KG1 (cell line): Measurements from ENCODE around the gene SYCP2L.
"Not testable (repeated sequence)": the region's sequence is repeated elsewhere in the genome, so short reads cannot be mapped to it uniquely, and the experiment has no call there.

Experiments used
- DNase-seq: peaks from one replicate; lab custom pipeline; 2025; lab: John Stamatoyannopoulos, UW

The SYCP2L gene

DNA sequence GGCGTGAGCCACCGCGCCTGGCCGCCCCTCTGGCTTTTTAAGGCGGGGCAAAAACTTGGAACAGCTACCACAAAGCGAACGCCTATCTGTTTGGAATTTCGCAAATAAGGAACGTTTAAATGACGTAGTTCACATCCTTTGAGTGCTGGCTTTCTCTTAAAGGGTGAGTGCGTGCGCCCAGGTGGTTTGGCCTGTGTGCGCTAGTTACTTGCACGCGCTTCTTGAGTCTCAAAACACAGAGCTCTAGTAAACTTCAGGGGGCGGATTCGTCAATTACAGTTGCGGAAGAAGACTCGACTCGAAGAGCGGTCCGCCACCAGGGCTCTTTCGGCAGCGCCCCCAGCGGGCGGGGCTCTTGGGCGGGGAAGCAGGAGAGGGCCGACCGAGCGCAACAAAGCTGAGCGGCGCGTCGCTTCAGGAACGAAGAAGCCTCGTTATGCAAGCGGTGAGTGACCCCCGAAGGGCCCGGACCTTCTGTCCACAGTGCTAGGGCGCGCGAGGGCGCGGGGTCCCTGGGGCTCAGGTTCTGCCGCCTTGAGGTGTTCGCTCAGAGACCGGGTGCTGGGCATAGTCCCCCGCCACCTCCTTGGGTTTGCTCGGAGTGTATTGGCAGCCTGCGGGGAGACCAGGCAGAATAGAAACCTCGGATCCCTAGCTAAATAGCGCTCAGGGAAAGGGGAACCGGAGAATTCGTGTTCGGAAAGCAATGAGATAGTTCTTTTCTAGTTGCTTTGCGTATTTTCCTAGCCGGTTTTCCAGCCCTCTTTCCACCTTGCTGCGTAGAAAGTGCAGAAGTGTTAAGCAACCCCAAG lies at the start of gene SYCP2L:
Gene SYCP2L (plus strand): TSS at position 362 of the 812 bp plus-strand sequence. CDS start 75 bp downstream, at position 437.
- no peak for DNase-seq

DNA sequence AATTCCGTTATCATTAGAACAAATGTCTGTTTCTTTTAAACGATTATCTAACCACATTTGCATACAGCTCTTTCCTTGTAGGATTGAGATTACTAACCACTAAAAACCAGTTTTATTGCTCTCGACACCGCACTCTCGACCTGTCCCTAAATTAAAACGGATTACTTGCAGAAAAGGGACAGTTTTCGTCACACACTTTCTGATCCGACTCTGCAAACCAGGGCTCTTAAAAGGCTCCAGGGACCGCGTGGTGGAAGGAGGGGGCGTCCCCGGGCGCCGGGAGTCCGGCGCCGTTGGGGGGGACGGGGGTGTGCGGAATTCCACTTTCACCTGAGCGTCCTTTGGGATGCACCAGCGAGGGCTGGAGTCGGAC lies 49.2 kb upstream of the SYCP2L start:
- no peak for DNase-seq

DNA sequence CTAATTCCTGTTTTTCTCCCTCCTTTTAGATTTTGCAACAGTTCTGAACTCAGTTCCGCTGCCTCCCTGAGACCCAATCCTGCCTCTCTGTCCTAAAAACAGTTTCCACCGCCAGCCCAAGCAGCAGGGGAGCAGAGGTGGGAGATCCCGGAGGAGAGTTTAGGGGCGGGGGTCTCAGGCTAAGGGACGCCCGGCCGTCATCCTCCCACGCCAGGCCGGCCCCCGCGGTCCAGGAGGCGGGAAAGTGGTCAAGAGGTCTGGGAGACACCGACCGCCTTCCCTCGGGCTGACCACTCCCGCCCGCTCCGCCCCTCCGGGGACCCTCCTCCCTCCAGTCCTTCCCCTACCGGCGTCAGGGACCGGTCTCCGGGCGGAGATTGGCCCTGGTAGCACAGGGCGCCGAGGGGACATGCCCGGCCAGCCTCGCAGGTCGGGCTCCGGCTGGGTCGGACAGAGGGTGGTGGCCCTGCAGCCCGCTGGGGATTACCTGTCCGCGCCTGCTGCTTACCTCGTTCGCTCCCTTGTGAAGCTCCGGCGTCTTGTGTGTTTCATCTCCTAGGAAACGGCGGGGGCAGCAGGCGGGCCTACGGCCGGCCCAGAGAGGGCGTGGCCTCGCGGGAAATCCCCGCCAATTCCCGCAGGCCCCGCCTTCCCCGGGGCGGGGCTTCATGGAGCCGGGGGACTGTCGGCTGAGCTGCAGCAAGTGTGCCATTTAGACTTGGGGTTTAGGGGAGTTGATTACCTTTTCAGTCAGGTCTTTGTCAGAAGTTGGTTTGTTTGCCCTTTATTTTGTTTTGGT lies 48.7 kb upstream of the SYCP2L start, which contains the start of gene MAK:
Gene MAK (minus strand): TSS at position 545 of the 799 bp plus-strand sequence. CDS start 7,891 bp downstream, outside the sequence.
- DNase-seq: no peak

DNA sequence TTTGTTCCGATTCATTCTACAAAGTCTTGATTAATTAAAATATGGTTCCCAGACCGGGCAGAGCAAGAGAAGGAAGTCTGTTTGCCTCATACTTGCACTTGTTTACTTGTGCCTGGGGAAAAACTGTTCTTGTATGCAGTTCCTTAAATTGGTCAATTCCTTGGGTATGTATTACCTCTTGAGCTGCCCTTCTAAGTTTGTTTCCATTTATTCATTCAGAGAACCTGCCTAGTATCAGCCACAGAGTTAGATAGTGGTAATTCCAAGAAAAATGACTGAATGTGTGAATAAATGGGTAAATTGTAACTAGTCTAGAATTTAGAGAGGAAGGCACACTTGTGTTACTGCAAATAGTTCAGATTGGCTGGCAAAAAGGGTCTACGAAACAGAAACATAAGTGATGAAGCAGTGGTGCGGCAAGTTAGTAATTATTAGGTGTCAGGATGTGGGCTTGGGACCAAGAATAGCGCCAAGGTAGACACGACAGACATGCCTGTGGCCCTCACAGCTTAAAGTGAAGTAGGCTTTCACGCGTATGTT lies 48.0 kb upstream of the SYCP2L start:
- no peak for DNase-seq

DNA sequence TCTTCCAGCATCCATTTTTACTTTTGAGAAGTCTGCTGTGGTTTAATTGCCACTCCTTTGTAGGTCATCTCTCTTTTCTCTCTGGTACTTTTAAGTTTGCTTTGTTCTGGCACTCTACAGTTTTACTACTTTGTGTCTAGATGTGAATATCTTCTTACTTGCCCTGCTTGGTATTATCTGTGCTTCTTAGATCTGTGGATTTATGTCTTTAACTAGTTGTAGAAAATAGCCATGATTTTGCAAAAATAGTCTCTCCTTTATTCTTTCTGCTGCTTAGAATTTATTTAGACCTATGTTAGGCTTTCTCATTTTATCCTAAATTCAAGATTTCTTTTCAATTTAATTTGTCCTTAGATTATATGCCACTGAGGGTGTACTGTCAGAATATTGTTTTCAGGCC lies 43.3 kb upstream of the SYCP2L start:
- DNase-seq: no peak

DNA sequence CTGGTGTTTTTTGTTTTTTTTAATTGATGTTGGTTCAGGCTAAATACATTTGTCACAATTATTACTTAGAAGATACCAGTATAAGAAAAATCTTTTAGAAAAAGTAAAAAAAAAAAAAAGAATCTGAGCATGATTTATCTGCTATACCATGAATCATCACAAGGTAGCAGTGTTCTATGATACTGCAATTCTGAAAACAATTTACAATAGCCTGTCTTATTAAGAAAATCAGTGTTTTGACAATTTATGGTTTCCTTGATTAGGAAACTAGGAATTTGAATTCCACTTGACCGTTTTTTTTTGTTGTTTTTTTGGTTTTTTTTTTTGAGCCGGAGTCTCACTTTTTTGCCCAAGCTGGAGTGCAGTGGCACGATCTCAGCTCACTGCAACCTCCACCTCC lies 39.2 kb upstream of the SYCP2L start:
- no peak for DNase-seq

DNA sequence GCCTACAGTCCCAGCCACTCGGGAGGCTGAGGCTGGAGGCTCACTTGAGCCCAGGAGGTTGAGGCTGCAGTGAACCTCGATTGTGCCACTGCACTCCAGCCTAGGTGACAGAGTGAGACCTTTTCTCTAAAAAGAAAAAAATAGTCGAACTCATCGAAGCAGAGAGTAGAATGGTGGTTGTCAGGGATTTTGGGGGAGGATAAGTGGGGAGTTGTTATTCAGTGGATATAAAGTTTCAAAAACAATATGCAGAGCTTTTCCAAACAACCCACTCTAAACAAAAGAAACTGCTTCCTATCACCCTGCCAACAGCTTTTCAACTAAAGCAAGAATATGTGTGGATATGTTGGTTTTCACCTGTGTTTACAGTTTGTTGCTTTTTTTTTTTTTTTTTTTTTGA lies 37.0 kb upstream of the SYCP2L start:
- no peak for DNase-seq

DNA sequence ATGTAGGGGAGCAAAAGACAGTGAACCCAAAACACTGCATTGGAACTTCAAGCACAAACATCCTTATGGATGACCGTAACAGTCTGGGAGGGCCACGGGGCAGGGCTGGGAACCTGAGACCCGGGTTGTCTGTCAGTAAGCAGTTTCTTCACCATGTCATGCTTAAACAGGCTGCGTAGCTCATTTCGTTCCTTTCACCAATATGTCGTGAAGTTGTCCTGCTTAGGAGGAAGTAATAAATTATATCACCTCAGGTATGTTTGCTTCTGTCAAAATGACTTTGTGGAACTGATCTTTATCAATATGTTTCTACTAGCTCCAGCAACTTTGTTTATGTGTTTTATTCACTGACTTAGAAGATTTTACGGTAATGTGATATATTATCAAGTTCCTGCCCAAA lies 36.1 kb upstream of the SYCP2L start:
- DNase-seq: no peak

DNA sequence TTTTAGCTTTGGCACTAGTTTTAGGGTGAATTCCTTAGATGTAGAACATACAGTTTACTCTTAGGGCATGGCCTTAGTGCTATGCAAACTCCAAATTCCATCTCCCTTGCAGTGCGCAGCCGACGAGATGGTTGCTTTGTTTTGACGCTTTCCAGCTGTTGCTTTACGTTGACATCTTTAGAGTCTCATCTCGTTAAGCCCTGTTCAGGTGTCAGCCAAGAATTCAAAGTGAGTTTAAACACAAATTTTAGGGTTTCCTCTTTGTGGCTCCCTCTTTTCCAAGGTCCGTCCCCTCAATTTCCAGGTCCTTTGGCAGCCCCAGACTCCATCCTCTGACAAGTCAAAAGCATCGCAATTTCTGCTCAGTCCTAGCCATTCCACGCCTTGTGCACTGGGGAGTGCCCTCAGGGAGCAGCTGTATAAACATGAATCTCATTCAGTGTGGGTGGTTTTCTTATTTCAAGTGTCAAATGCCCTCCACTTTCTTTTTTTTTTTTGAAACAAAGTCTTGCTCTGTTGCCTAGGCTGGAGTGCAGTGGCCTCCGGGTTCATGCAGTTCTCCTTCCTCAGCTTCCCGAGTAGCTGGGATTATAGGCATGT lies 34.4 kb upstream of the SYCP2L start:
- DNase-seq: no peak

DNA sequence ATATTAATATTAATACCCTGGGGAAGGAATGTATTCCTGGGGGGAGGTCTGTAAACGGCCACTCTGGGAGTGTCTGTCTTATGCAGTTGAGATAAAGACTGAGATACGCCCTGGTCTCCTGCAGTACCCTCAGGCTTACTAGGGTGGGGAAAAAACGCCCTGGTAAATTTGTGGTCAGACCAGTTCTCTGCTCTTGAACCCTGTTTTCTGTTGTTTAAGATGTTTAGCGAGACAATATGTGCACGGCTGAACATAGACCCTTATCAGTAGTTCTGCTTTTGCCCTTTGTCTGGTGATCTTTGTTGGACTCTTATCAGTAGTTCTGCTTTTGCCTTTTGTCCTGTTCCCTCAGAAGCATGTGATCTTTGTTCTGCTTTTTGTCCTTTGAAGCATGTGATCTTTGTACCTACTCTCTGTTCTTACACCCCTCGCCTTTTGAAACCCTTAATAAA lies 33.0 kb upstream of the SYCP2L start:
- not testable (repeated sequence) for DNase-seq

DNA sequence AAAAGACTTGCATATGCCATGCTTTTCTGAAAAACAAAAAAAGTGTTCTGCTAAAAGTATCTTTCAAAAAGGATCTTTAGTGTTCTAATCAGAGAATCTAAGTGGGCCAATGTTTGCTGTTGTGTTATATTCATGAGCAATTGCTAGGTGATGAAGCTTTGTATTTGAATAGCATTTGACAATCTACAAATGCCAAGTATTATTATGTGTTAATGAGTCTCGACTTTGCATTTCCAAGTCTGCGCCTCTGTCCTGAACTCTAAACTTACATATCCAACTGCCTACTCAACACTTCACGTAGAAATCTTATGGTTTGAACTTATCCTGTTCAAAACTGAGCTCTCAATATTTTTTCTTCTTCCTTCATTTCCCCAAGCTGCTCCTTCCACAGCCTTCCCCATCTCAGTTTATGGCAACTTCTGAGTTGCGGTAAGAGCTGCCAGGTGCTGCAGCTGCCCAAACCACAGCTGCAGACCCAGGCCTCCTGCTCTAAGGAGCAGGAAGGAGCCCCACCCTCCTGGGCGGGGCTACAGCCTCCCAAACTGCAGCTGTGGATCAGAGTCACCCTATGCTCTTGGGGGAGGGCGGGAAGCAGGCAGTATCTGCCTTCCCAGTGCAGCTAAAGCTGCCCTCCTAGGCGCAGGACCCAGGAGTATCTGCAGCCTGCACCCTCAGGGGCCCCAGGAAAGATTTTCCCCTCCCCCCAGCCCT lies 31.8 kb upstream of the SYCP2L start:
- no peak for DNase-seq

DNA sequence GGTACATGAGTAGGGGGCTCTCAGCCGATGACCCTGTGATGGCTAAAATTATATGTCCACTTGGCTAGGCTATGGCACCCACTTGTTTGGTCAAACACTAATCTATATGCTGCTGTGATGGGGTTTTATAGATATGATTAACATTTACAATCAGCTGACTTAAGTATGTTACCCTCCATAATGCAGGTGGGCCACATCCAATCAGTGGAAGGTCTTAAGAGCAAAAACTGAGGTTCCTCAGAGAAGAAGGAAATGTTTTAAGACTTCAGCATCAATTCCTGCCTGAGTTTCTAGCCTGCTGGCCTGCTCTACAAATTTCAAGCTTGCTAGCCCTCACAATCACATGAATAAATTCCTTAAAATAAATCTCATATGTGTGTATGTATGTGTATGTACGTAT lies 29.6 kb upstream of the SYCP2L start:
- DNase-seq: no peak

DNA sequence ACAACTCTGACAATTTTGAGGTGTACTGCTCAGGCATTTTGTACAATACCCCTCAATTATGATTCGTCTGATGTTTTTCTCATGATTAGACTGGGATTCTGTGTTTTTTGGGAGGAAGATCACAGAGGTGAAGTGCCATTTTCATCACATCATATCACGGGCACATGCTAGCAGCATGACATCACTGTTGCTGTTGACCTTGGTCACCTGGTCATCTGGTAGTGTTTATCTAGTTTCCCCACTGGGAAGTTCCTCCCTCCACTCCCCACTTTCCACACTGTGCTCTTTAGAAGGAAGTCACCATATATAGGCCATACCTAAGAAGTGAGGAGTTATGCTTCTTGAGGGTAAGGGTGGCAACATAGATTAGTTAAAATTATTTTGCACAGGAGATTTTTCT lies 25.8 kb upstream of the SYCP2L start:
- no peak for DNase-seq

DNA sequence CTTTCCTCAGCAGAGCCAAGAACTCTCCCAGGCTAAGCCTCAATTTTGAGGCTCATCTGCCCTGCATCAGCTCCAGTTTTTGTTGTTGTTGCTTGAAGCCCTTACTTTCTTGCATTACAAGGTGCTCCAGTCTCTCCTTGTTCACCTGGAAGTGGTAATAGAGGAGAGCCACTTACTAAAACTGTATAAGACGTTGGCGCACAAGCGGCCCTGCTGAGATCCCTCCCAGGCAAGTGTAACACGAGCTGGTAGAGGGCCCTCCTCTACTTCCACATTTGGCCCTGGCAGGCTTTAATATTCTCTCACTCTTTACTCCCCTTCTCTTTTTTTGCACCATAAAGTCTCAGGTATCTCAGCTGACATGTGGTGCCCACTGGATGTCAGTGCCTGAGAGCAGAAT lies 24.5 kb upstream of the SYCP2L start:
- DNase-seq: no peak

DNA sequence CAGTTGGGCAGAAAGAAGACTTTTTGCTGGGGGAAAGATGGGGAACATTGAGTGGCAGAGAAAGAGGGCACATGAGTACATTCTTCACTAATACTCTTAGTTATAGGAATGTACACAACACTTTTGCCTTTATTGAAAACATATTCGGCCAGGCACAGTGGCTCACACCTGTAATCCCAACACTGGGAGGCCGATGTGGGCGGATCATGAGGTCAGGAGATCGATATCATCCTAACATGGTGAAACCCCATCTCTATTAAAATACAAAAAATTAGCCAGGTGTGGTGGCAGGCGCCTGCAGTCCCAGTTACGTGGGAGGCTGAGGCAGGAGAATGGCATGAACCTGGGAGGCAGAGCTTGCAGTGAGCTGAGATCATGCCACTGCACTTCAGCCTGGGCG lies 23.8 kb upstream of the SYCP2L start:
- not testable (repeated sequence) for DNase-seq

DNA sequence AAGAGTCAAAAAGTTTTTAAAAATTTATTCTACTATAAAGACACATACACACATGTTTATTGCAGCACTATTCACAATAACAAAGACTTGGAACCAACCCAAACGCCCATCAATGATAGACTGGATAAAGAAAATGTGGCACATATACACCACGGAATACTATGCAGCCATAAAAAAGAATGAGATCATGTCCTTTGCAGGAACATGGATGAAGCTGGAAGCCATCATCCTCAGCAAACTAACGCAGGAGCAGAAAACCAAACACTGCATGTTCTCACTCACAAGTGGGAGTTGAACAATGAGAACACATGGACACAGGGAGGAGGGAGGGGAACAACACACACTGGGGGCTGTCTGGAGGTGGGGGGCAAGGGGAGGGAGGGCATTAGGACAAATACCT lies 20.1 kb upstream of the SYCP2L start:
- not testable (repeated sequence) for DNase-seq

DNA sequence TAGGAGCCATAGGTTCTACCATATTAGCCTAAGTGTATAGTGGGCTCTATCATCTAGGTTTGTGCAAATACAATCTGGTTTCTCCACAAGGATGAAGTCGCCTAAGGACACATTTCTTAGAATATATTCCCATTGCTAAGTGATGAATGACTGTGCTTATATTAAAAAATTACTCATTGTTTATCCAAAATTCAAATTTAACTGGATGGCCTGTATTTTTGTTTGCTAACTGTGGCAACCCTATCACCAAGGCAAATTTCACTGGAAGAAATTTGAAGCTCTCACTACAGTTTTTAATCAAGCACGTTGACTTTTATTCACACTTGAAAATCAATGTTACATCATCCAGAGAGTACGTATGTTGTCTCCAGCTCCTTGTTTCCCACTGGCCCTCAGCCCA lies 18.9 kb upstream of the SYCP2L start:
- DNase-seq: no peak

DNA sequence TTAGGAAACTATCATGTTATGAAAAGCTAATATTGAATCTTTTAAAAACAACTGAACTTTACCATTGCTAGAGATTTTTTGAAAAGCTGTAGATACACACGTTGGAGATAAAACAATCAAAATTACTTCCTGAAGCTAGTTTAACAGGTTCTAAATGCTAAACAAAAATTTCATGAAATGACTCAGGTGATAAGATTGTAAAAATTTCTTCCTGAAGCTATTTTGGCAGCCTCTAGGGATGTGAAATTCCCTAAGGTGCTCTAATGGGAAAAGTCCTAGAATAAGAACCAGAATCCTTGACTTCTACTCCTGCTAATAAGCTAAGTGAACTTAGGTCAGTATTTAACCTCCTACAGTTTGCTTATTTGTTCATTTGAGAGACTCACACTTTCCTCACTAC lies 13.5 kb upstream of the SYCP2L start:
- no peak for DNase-seq

DNA sequence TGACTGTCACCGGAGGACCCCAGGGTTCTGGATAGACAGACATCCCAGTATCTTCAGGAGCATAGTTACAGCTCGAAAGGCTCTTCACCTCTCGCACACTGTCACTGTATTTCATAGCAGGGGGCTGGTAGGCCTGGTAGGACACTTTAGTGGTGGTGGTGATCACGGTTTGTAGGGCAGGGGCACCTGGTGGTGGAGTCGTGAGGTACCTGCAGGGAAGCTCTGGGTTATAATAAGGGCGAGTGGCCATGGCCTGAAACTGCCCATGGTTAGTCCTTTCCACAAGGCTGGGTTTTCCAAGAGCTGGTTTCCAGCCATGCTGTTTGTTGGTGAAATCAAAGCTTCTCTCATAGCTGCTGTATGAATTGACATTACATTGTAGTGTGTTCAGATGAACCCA lies 12.6 kb upstream of the SYCP2L start:
- no peak for DNase-seq

DNA sequence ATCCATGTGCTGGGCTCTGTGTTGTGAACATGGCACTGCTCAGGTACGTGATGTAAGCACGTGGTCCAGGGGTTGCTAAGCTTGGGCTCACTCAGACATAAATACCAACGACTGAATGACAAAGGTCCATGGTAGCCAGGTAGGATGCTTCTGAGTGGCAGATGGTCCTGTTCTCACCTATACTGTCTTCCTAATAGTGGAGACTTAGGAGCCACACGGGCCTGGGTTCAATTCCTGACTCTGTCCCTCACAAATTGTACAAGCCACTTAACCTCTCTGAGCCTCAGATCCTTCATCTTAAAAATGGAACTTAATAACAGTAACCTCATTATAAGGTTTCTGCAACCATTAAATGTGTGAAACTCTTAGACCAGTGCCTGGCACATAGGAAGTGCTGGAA lies 11.8 kb upstream of the SYCP2L start:
- no peak for DNase-seq

DNA sequence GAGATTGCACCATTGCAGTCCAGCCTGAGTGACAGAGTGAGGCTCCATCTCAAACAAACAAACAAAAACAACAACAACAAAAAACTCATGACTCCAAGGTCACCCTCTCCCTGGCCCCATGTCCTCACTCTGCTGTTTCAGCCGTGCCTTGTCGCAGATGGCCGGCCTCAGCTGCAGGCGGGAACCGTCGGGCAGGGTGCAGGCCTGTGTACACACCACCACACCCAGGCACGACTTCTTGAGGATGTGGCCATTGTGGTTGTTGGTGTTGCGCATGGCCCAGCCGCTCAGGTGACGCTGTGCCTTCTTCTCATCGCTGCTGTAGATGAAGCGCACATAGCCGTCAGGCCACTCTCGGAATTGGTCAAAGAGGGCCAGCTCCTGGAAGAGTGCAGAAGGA lies 9.8 kb upstream of the SYCP2L start:
- DNase-seq: no peak

DNA sequence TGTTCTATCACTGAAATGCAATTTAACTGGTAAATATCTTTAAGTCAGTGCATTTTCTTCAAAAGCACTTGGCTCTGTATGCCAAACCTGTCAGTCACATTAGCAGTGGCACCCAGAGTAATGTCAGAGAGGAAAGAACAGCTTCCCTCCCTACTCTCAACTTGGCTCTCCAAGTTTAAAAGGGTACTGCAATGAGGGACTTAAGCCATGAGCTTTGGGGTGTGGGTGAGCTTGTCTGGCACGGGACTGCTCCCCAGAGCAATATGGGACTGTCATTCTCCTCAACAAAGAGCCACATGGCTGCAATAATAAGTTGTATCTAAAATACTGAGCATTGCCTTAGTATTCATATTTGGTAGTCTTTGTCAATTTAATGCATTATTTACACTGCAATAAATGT lies 9.0 kb upstream of the SYCP2L start:
- no peak for DNase-seq
